DMS53 treated with DMSO at 0.1 percent for 48 hours (cell line): ENCODE measurements around the gene RELL1.

Experiments
- DNase-seq: peaks from one replicate; lab custom pipeline; 2025; ENCODE audit not compliant: unreplicated experiment; lab: John Stamatoyannopoulos, UW

RELL1 gene

GRCh38 chr4:37641886-37642849, 44.0 kb downstream of the RELL1 start:
- no peak for DNase-seq

DNA sequence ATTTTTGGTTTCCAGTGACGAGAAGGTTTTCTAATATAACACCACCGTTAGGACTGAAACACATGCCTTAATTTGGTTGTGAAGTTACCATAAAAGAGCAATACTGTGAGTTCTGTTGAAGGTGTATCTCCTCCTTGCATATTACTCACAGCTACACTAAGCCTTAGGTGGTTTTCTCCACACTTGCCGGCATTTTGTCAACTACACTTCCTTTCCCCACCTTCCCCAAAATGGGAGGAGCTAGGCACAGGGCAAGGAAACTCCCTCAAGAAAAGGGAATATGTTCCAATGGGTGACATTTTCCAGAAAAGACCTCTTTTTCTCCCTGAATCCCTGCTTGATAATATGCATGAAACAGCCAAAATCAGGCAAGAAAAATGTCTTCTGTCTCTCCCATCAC, 44.8 kb downstream of the RELL1 start:
- DNase-seq, result no peak

- peak; percentile 95 for DNase-seq
Measured at GRCh38 chr4:37639551-37640285, 46.5 kb downstream of the RELL1 start.

- no peak for DNase-seq
Measured at GRCh38 chr4:37635155-37635554, 51.0 kb downstream of the RELL1 start.

GRCh38 chr4:37634180-37634579, 52.0 kb downstream of the RELL1 start:
- no peak for DNase-seq

- DNase-seq, result no peak
Measured at GRCh38 chr4:37632836-37633235, 53.3 kb downstream of the RELL1 start.

DNA sequence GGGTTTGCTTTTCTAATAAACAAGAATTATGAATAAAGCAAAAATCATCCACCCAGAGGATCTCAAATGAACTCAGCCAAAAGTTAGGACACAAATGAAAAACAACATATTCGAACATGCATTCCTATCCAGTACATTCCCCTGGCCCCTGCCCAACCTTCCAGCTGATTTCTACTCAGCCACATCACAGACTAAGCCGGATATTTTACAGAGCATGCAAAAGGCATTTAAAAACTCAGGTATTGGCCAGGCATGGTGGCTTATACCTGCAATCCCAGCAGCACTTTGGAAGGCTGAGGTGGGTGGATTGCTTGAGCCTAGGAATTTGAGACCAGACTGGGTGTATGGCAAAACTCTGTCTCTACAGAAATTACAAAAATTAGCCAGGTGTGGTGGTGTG, 54.6 kb downstream of the RELL1 start:
- no peak for DNase-seq

- DNase-seq, result no peak
Measured at GRCh38 chr4:37629713-37630112, 56.5 kb downstream of the RELL1 start.

DNA sequence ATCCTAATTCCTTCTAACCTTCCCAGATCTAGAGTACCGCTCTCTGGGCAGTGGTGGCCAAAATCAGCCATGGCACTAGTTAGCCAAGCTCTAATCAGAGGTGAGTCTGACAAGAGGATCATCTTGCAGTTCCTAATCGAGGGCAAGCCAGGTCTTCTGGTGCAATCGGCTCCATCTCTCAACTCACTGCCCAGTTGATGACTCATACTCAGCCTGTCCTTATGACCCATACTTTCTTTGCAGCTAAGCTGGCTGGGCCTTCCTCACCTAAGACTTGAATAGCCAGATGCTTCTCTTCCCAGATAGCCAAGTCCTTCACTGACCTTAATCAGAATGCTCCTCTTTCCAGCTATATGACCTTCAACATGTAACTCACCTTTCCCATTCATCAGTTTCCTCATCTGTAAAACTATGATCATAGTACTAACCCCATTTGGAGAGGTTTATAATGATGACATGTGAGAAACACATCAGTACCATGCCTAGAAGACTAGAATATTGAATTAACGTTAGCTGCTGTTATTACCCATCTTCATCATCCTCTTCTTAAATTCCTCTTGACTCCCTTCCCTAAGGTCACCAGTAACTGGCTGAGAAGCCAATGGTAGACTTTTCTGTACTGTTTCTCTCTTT, 57.1 kb downstream of the RELL1 start:
- DNase-seq, result peak; percentile 13

- no peak for DNase-seq
Measured at GRCh38 chr4:37627263-37627662, 58.9 kb downstream of the RELL1 start.

DNA sequence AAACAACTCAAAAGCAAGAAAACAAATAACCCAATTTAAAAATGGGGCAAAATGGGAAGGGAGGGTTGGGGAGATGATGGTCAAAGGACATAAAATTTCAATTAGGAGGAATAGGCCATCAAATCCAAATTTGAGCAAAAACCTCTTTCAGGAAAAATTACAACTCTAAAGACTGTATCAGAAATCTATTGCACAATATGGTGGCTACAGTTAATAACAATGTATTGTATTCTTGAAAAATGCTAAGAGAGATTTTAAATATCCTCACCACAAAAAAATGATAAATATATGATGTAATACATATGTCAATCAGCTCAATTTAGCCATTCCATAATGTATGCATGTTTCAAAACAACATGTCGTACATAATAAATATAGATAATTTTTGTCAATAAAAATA, 60.7 kb downstream of the RELL1 start:
- DNase-seq, result no peak

DNA sequence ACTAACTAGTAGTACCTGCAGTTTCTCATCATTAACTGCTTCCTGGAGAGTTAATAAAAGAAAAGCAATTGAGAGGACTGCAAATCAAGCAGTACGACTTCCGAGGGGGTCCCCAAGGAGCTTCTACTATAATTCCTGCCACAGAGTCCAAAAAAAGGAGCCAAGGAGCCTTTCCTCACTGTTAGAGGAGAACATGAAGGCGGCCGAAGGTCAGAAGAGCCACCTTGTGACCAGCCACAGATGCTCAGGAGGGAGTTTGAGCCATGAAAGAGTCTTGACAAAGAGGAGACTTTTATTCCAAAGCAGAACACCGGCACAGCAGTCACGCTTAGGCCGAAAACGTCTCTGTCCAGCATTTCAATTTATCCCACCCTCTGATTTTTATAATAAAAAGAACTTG, 62.2 kb downstream of the RELL1 start:
- no peak for DNase-seq

DNA sequence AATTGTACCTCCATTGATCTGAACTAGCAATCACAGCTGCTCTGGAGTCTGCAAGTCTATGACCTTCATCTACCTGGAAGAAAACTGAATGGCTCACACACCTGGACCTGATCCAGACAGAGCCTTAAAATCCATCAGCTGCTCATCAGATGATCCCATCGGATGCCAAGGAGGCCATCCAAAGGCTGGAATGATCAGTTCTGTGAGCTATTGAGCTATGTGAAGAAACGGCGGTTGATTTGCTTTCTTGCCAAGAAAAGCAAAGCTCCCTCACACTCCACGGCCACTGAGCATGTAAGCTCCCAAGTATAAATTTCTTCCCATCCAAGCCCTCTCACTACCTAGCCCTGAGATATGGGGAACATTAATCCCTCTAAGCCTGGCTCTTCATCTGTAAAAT, 63.1 kb downstream of the RELL1 start:
- DNase-seq, result no peak

DNA sequence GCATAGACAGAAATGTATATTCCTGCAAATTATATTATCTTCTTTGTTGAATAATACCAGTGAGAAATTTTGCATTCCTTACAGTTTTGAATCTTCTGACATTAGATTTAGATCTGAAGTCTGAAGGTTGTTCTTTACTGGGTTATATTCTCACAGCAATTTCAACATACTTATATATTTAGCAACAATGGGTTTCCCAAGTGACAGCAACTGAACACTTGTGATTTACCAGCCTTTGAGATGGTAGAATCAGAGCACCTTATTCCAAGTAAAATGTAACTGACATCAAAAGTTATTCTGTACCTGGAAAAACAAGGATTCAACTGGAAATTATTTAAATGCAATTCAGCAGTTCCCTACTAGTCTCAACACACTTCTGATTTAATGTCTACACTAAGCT, 66.0 kb downstream of the RELL1 start:
- DNase-seq, result no peak

DNA sequence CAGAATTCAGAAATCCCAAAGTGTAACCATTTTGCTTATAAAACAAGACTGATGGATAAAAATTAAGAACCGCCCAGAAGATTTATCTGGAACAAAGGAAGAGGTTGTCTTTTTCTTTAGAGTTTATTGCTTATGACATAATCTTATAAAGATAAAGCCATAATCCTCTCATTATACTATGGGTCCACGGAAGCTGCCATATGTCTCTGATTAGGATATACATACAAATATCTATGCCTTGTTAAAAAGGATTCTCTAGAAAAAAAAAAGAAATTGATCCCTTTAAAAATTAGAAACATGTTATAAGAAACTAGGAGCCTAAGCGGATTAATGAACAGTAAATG, 70.5 kb downstream of the RELL1 start:
- DNase-seq, result no peak

DNA sequence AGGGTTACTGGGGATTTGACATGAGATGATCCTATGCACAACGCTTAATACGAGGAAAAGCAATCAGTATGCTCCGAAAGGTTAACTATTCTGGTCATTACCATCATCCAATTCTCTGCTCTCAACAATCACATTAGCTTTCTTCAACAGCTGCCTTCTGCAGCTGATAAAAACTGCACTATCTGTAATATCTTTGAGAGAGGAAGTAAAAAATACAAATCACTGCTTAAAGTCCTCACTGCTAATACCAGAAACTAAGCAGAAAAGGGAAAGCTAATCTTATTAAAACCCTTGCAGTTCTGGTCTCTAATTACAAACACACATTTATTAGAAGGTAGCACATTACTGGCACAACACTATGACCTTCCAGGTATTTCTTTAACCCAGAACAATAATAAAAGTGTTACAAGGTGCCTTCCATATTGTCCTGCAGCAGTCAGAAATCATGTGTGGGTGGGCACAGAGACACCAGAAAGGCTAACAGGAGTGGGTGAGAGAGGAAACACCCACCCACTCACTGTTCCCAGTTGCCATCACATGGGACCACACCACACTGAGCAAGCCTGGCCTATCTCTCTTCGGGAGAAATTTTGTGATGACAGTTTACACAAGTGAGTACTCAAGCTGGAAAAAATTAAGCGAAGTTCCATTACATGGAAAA, 71.0 kb downstream of the RELL1 start:
- no peak for DNase-seq

DNA sequence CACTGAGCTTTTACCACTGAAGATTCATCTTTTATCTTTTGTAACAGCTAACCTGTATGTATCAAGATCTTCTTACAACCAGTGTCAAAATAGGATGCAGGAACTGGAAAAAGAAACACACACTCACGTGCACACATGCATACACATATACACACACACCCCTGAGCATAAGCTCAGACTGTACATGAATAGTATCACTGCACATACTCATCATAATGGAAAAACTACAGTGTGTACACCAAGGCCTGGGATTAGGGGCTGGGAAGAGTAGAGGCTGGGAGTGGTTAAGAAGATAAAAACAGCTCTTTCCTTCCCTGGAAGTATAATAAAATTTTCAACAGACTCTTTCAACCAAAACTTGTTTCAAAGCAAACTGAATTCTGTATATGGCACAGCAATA, 73.4 kb downstream of the RELL1 start:
- no peak for DNase-seq

- DNase-seq, result no peak
Measured at GRCh38 chr4:37609626-37610025, 76.5 kb downstream of the RELL1 start.

DNA sequence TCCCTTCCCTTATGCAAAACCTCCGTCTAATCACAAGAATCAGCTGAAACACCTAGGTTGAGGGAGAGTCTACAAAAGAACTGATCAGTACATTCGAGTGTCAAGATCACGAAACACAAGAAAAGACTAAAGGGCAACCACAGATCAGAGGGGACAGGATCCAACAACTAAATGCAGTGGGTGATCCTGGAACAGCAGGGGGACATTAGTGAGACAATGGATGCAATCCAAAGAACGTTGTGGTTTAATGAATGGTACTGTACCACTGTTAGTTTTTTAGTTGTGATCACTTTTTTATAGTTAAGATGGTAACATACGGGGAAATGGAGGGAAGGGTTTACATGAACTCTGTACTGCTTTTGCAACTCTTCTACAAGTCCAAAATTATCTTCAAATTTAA, 79.2 kb downstream of the RELL1 start:
- DNase-seq, result no peak

DNA sequence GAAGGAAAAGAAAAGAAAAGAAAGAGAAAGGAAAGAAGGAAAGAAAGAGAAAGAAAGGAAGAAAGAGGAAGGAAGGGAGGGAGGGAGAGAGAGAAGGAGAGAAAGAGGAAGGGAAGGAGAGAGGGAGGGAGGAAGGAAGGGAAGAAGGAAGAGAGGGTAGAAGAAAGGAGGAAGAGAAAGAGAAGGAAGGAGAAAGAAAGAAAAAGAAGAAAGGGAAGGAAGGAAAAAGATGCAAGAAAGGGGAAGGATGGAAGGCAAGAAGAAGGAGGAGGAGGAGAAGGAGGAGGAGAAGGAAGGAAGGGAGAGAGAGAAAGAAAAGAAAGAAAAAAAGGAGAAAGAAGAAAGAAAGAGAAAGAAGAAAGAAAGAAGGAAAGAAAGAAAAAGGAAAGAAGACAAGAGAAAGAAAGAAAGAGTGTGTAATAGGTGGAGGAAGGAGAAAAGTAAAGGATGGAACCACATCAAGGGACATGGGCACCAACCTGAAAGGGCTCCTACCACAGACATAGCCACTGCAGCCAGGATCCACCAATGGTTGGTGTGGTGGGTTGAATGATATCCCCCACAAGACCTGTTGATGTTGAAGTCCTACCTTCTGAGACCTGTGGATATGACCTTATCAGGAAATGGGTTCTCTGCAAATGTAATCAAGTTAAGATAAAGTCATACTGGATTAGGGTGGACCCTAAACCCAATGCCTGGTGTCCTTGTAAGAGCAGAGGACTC, 80.2 kb downstream of the RELL1 start:
- DNase-seq, result no peak

- no peak for DNase-seq
Measured at GRCh38 chr4:37604461-37604860, 81.7 kb downstream of the RELL1 start.
